RWPE2 (cell line): Measurements from ENCODE around the gene SHROOM2.

Experiments
- ATAC-seq: fragments of 200-7000 bp; cut with Tn5 transposase; 3 replicates; pipeline ENCODE4 v1.9.1; 2021; ENCODE audit warnings: low read depth
- DNase-seq: peaks from one replicate; pipeline ENCODE4 v3.0.0-alpha.2; 2020; ENCODE audit warnings: low spot score
- H3K27ac ChIP-seq: fragments of 450-650 bp; 2 replicates; pipeline ENCODE4 v1.5.1; 2017; ENCODE audit warnings: mild to moderate bottlenecking; ENCODE audit not compliant: poor library complexity, severe bottlenecking
- H3K27me3 ChIP-seq: fragments of 250-450 bp; sonication (Bioruptor Pico); 2 replicates; pipeline ENCODE4 v1.5.1; 2021; ENCODE audit warnings: mild to moderate bottlenecking, moderate library complexity; ENCODE audit not compliant: insufficient read depth, poor library complexity, severe bottlenecking
- H3K36me3 ChIP-seq: fragments of 250-450 bp; sonication (Bioruptor Pico); 2 replicates; pipeline ENCODE4 v1.5.1; 2020; ENCODE audit warnings: low read depth, mild to moderate bottlenecking, moderate library complexity
- H3K4me1 ChIP-seq: fragments of 250-450 bp; sonication (Bioruptor Pico); 2 replicates; pipeline ENCODE4 v1.5.1; 2021; ENCODE audit warnings: mild to moderate bottlenecking, moderate library complexity; ENCODE audit not compliant: insufficient read depth, poor library complexity, severe bottlenecking
- H3K4me3 ChIP-seq: fragments of 250-450 bp; sonication (Bioruptor Pico); 2 replicates; pipeline ENCODE4 v1.5.1; 2021; ENCODE audit warnings: mild to moderate bottlenecking, moderate library complexity; ENCODE audit not compliant: severe bottlenecking
- H3K9me3 ChIP-seq: fragments of 250-450 bp; sonication (Bioruptor Pico); 2 replicates; pipeline ENCODE4 v1.5.1; 2021; ENCODE audit warnings: mild to moderate bottlenecking, moderate library complexity; ENCODE audit not compliant: severe bottlenecking
- CTCF ChIP-seq: fragments of 450-650 bp; IDR thresholded peaks from one replicate; pipeline ENCODE4 v1.5.1; 2017; ENCODE audit warnings: mild to moderate bottlenecking, moderate library complexity; ENCODE audit not compliant: poor library complexity, severe bottlenecking

Gene SHROOM2

GRCh38 chrX:9912351-9913145, 126.3 kb downstream of the SHROOM2 start:
- H3K36me3 ChIP-seq: no peaks in the 10 kb centered on the region
- H3K4me3 ChIP-seq: peak overlapping the region; percentile 26
- H3K27ac ChIP-seq: peak overlapping the region; percentile 96
- DNase-seq (no peak), ATAC-seq (peak; percentile 37)
- H3K27me3 ChIP-seq: no peaks in the 10 kb centered on the region
- peaks cover 30% of the 10 kb centered on the region for H3K4me1 ChIP-seq
- TF ChIP-seq CTCF: no peak
- H3K9me3 ChIP-seq: no peaks in the 10 kb centered on the region

GRCh38 chrX:9913146-9913433, 126.9 kb downstream of the SHROOM2 start:
- Histone ChIP-seq H3K4me3 (peak overlapping the region; percentile 26), H3K27ac (peak overlapping the region; percentile 96), H3K4me1 (peaks cover 25% of the 10 kb centered on the region), H3K36me3 (no peaks in the 10 kb centered on the region), H3K27me3 (no peaks in the 10 kb centered on the region), H3K9me3 (no peaks in the 10 kb centered on the region)
- no peak for TF ChIP-seq CTCF
- DNase-seq (no peak), ATAC-seq (peak; percentile 59)

GRCh38 chrX:9917861-9918260, 131.6 kb downstream of the SHROOM2 start:
- TF ChIP-seq CTCF: no peak
- Histone ChIP-seq H3K36me3 (no peaks in the 10 kb centered on the region), H3K9me3 (no peaks in the 10 kb centered on the region), H3K4me3 (no peak overlapping the region), H3K27me3 (no peaks in the 10 kb centered on the region), H3K4me1 (peaks cover 6% of the 10 kb centered on the region), H3K27ac (no peak overlapping the region)
- no peak for ATAC-seq
- DNase-seq: no peak

- Histone ChIP-seq H3K27me3 (no peaks in the 10 kb centered on the region), H3K4me3 (no peak overlapping the region), H3K36me3 (no peaks in the 10 kb centered on the region), H3K9me3 (no peaks in the 10 kb centered on the region), H3K4me1 (no peaks in the 10 kb centered on the region), H3K27ac (no peak overlapping the region)
- ATAC-seq (no peak; the same call in 2 of the 3 replicates), DNase-seq (no peak)
- TF ChIP-seq CTCF: no peak
Observed at GRCh38 chrX:9919632-9920172, 133.5 kb downstream of the SHROOM2 start.

GRCh38 chrX:9921407-9921806, 135.2 kb downstream of the SHROOM2 start:
- DNase-seq (no peak), ATAC-seq (no peak)
- Histone ChIP-seq H3K27ac (no peak overlapping the region), H3K9me3 (no peaks in the 10 kb centered on the region), H3K27me3 (no peaks in the 10 kb centered on the region), H3K4me3 (no peak overlapping the region), H3K4me1 (no peaks in the 10 kb centered on the region), H3K36me3 (no peaks in the 10 kb centered on the region)
- no peak for TF ChIP-seq CTCF
